Measurements from ENCODE around the gene MOCS1. TPM values are rescaled to one million over a fixed set of nuclear protein-coding genes. Genes with fewer than 3 reads are reported as not detected.

Gene MOCS1
- total and polyA plus RNA-seq, 11 donors: 16.4 to 40.3 (median 25.4) TPM

GRCh38 chr6:39917981-39918380, 16.3 kb downstream of the MOCS1 start:
- ATAC-seq (no peak), DNase-seq (no peak)
- intact Hi-C loops (cut with DNase I): no loop called here
- Histone ChIP-seq H3K4me1 (peaks cover 0 to 5% (median 0%) of the 10 kb centered on the region in 12 donors), H3K9me3 (no peaks in the 10 kb centered on the region), H3K27ac (no peak overlapping the region), H3K4me3 (no peak overlapping the region), H3K36me3 (peaks cover 0 to 97% (median 78%) of the 10 kb centered on the region in 9 donors), H3K27me3 (no peaks in the 10 kb centered on the region)
- TF ChIP-seq CTCF (IDR thresholded peaks at IDR 0.05) (no peak), POLR2A (IDR thresholded peaks at IDR 0.05) (no peak)
- WGBS, 4 donors: 75 to 83% (median 80%) methylated on average over 3 of the region's 3 CpGs

GRCh38 chr6:39917329-39917728, 16.9 kb downstream of the MOCS1 start:
- H3K9me3 ChIP-seq: no peaks in the 10 kb centered on the region
- no peak for ATAC-seq
- H3K27me3 ChIP-seq: no peaks in the 10 kb centered on the region
- no peak overlapping the region for H3K27ac ChIP-seq
- TF ChIP-seq CTCF (IDR thresholded peaks at IDR 0.05): no peak
- TF ChIP-seq POLR2A (IDR thresholded peaks at IDR 0.05): no peak
- H3K36me3 ChIP-seq: peaks cover 0 to 97% (median 78%) of the 10 kb centered on the region in 9 donors
- 74 to 84% (median 75%) methylated on average over 4 of the region's 4 CpGs for WGBS, 4 donors
- no peak for DNase-seq
- no peak overlapping the region for H3K4me3 ChIP-seq
- no peaks in the 10 kb centered on the region for H3K4me1 ChIP-seq
- intact Hi-C loops (cut with DNase I): no loop called here

- 91 to 96% (median 95%) methylated on average over 5 of the region's 5 CpGs for WGBS, 4 donors
- Histone ChIP-seq H3K4me1 (no peaks in the 10 kb centered on the region), H3K27ac (no peak overlapping the region), H3K9me3 (no peaks in the 10 kb centered on the region), H3K27me3 (no peaks in the 10 kb centered on the region), H3K36me3 (peaks cover 0 to 98% (median 81%) of the 10 kb centered on the region in 9 donors), H3K4me3 (no peak overlapping the region)
- intact Hi-C loops (cut with DNase I): no loop called here
- TF ChIP-seq CTCF (IDR thresholded peaks at IDR 0.05) (no peak), POLR2A (IDR thresholded peaks at IDR 0.05) (no peak)
- ATAC-seq (no peak), DNase-seq (no peak)
Observed at GRCh38 chr6:39915866-39916265, 18.4 kb downstream of the MOCS1 start.

- no peak overlapping the region for H3K4me3 ChIP-seq
- peaks cover 0 to 98% (median 85%) of the 10 kb centered on the region in 9 donors for H3K36me3 ChIP-seq
- no peaks in the 10 kb centered on the region for H3K27me3 ChIP-seq
- no peaks in the 10 kb centered on the region for H3K9me3 ChIP-seq
- H3K4me1 ChIP-seq: no peaks in the 10 kb centered on the region
- H3K27ac ChIP-seq: no peak overlapping the region
- TF ChIP-seq CTCF (IDR thresholded peaks at IDR 0.05) (no peak), POLR2A (IDR thresholded peaks at IDR 0.05) (no peak)
- DNase-seq (no peak), ATAC-seq (no peak)
- intact Hi-C loops (cut with DNase I): no loop called here
- WGBS, 4 donors: 91 to 98% (median 95%) methylated on average over 3 of the region's 3 CpGs
Observed at GRCh38 chr6:39914239-39914638, 20.0 kb downstream of the MOCS1 start.
